ENCODE data around the gene TMEM132E.

TMEM132E gene

DNA sequence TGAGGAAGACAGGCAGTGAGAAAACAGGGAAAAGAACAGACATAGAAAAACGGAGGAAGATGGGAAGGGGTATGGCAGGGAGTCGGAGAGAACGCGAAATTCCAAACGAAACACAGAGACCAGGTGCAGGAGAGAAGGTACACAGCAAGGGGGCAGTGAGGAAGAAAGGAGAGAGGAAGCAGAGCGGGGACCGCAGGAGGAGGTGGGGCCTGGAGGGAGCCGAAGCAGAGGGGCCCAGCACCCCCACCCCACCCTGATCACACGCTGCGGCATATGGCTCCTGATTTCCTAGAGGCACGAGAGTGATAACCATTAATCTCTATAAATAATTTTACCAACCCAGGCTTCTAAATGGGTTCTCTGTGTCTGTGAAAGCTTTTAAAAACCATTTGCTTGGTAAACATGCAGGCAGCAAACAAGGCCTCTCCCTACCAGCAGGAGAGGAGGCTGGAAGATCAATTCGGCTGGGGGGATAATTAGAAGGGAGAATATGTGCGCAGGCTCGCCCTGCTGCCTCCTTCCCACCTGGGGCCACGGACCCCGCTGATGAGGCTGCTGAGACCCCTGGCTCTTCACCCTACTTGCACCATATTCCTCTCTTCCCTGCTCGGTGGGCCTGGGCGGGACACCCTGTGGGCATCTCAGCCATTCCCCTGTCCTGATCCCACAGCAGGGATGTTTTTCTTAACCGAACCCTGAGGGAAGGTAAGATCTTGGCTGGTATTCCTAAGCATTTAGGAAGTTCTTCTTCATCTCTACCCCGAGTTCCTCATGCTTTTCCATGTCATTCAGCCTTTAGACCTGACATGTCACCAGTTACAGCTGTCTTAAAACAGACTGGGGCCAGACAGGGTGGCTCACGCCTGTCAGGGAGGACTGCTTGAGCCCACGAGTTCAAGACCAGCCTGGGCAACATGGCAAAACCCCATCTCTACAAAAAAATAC lies 86.7 kb downstream of the TMEM132E start:
- DNase-seq: no peak
- ATAC-seq: no peak

DNA sequence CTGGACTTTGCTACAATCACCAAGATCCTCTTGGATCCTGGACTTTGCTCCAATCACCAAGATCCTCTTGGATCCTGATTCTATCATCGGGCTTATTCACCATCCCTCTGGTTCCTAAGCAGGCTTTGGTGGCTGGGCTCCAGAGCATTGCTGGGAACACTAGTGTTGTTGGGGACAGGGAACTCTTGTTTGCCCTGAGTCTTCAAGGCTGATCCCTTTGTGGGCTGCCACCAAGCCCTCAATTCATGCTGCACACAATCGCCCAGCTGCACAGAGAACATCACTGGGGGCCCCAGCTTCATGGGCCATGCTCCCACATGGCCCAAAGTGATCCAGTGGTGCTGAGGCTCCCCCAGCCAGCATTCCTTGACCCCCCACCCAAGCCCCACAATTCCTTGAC lies 88.3 kb downstream of the TMEM132E start:
- DNase-seq: no peak
- ATAC-seq: no peak

DNA sequence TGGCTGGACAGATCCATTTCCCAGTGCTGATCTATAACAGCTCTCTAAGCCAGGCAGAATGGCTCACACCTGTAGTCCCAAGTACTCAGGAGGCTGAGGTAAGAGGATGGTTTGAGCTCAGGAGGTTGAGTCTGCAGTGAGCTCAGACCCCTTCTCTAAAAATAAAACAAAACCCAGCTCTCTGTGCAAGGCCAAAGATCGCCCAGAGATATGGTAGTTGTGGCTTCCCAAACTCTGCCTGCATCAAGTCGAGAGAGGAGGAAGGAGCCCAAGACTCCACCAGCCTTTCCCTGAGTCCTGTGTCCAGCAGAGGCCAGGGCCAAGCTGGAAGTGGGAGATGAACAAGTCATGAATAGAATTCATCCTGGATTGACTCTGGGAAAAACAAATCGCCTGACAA lies 88.8 kb downstream of the TMEM132E start:
- ATAC-seq: no peak
- DNase-seq: no peak

DNA sequence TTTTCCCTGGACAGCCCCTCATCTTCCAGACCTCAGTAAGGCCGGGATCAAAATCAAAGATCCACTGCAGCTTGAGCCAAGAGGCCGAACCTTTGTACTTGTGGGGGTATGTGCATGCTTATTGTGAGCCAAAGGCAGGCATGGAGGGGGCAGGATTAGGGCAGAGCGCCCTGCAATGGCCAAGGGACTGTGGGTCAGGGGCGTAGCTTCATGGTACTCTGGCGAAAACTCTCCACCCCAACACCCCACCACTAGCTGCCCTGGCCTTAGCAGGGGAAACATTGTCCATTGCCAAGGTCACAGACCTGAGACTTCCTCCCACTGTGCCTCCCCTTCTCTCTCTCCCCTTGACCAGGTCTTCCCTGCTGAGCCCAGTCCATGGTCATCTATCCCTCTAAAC lies 90.1 kb downstream of the TMEM132E start:
- DNase-seq: no peak
- ATAC-seq: no peak

DNA sequence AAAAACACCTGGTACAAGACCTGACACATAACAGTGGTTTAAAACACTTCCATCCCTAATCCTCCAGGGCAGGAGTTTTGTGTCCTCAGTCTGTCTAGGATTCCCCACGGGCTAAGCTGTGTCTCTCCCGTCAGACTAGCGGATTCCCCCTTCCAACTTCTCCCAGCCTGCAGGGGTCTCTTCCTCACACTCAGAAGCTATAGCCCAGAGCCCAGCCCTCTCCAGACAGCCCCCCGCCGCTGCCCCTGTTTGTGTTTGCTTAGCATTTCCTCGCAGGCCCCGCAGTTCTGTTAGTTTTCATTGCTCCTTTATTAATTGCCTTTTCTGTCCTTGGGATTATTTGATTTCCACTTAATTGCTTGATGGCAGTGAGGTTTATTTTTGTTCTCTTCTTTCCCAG lies 91.2 kb downstream of the TMEM132E start:
- DNase-seq (no peak), ATAC-seq (no peak)

DNA sequence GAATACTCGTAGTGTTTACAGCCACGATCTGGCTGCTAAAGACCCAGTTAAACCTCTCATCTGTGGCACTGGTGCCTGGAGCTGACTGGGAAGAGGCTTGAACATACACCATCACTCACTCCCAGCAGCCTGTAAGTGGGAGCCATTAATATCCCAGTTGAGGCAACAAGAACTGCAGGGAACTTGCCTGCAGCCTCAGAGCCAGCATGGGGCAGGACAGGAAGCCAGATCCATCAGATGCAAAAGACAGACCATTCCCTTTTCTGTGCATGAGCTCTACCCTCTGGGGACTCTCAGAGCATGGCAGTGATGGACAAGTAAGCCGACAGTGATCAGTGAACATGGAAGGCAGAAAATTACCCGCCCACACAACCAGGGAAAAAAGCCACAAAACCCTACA lies 91.8 kb downstream of the TMEM132E start:
- ATAC-seq (no peak), DNase-seq (no peak)

DNA sequence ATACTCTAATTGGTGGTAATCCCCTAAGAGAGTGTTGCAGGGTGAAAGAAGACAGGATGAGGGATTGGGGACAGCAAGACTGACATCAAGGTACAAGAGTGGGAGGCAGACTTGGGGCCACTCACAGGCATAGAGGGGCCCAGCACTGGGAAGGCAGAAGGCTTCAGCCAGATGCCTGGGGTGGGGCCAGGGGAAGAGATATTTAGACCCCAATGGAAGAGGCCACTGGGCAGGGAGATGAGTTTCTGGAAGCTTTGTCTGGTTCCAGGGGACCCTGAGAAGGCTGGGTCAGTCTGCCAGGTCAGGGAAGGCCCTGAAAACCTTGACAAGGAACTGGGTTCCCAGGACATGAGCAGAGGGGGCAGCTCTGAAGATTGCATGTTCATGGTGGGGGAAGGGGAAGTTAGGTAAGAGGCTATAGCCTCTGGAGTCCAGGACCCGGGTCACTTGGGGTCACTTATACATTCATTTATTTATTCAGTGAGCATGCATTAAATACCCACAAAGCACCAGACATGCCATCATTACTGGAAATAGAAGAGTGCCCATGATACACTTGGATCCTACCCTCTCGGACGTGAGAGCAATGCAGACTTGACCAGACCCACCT lies 92.9 kb downstream of the TMEM132E start:
- ATAC-seq (no peak), DNase-seq (no peak)

DNA sequence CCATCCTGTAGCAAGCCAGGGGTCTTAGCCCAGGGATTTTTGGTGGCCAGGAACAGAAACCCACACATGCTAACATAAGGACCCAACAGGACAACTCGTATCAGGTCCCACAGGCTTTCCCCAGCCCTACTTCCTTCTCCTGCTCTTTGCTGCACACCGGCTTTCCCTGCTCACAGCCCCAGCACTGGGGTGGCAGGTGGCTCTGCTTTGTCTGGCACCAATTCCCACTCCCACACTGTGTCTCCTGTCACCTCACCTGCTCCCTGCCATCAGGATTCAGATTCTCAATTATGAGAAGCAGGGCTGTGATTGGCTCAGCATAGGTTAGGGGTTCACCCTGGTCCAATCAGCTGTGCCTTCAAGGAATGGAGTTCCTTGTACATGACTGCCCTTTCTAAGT lies 94.1 kb downstream of the TMEM132E start:
- DNase-seq (no peak), ATAC-seq (no peak)

DNA sequence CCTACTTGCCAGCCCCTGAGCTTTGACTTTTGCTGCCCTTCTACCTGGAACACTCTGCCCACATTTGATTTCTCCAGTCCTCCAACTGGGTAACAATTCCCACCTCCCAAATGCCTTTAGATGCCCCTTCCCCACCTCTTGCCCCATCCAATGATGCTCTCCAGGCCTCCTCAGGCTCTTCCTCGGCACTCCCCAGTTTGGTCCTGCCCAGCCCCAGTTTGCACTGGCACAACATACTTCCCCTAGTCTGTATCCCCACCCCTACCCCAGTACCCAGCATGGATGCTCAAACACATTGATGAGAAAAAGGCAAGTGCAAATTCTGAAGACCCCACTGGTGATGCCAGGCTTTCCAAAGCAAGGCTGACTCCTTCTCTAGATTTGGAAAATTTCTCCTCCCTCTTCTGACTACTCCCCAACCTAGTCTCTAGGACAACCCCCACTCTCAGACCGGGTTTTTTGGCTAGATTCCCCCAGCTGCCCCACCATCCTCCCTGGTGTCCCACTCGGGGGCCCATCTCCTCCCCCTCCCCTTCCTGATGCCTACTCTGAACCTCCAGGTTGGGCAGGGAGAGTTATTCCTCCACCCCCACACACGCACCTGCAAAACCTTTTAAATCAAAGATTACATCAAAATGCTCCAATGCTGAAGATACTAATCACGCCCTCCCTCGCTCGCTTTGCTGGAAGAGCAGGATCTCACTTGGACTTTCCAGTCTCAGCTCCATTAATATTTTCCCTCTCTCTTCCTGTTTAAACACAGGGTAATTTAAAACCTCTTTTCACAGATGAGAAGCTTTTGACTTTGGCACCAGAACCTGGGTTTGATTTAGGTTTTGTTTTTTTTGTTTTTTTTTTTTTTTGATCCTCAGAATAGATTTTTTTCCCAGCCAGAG lies 94.9 kb downstream of the TMEM132E start:
- ATAC-seq: no peak

DNA sequence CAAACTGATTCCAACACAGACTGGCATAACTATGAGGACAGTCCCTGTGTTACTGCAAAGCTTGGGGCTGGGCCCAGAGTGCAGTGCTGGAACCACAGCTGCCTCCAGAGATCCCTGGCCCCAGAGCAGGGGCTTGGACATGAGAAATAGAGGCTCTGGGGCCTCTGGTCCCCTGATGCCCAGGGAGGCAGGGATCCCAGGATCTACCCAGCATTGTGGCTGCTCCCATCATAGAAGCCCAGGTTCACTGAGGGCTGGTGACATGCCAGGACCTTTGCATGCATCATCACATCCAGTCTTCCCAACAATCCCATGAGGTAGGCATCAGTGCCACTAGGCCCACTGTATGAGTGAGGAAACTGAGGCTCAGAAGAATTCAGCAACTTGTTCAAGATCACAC lies 95.8 kb downstream of the TMEM132E start:
- no peak for DNase-seq
- ATAC-seq: no peak

More for the DNA sequence above, 94.9 kb downstream of the TMEM132E start:
- no peak for DNase-seq

DNA sequence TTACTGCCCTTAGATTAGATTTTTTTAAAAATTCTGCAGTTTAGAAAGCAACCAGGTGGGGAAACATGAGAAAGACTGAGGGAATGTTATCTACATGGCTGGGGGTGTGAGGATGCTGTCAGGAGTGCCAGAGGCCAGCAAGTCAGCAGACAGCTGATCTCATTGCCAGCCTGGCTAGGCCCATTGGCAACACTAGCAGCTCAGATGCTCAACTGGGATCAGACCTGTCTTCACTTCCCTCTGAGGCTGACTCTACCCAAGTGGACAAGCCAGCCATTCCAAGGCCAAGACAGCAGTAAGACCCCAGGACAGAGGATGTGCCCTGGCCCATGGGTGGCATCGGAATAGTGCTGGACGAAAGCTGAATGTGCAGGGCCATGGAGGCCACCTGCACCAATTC lies 96.2 kb downstream of the TMEM132E start:
- DNase-seq: no peak
- no peak for ATAC-seq

DNA sequence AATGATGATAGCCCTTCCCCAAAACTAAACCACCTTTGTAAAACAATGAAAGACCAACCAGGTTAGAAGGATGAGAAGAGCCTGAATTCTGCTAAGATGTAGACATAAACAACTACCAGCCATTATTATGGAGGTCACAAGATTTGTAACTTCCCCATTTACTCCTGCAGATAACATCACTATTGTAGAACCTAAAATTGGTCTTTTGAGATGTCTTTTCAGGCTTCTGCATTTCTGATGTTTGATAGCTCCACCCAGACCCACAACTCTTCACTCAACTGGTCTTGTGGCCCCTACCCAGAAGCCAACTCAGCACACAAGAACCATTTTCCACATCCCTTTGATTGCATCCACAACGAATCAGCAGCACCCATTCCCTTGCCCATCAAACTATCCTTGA lies 100.8 kb downstream of the TMEM132E start:
- no peak for DNase-seq
- no peak for ATAC-seq

DNA sequence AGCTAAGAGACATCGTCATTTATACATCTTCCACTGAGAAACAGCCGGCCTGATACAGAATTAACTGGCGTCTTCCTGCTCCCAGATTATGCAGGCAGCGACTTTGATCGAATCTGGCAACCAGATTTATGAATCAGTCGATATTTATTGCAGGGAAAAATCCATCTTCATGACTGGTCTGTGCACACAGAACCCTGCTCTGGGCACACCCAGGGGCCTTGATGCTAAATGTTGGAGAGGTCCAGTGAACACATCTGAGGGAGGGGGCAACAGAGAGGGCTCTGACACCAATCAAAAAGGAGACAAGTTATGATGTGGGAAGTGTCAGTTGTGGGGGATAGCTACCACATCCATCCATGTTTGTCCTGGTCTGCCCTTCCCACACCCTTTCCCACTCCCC lies 102.9 kb downstream of the TMEM132E start:
- no peak for DNase-seq

DNA sequence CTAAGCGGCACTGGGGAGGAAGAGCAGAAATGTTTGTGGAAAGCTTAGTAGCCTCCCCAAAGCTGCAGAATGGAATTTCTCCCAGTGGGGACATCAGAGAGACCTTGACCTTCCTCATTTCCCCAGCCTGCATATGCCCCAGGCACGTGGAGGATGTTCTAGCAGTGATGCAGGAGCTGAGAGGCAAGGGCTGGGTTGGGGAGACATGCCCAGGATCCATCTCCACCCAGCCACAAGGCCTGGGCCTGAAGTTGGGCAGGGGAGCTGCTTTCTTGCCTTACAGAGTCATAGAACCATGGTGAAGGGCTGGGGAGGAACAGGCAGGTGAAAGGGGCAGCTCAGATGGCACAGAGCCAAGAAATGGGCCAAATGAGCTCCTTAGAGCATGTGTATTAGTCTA lies 104.0 kb downstream of the TMEM132E start:
- ATAC-seq (no peak), DNase-seq (no peak)

More for the DNA sequence above, 102.9 kb downstream of the TMEM132E start:
- ATAC-seq: no peak

All from stimulated activated naive CD8-positive, alpha-beta T cell treated with anti-CD3 and anti-CD28 coated beads, Interleukin-15, Interleukin-2, amounts not matched to agents 100 U/mL and 50 U/mL, for 24 hours (primary cell).